ENCODE data around the gene PKLR.
"Not testable (repeated sequence)": the region's sequence is repeated elsewhere in the genome, so short reads cannot be mapped to it uniquely, and the experiment has no call there.

The PKLR gene

DNA sequence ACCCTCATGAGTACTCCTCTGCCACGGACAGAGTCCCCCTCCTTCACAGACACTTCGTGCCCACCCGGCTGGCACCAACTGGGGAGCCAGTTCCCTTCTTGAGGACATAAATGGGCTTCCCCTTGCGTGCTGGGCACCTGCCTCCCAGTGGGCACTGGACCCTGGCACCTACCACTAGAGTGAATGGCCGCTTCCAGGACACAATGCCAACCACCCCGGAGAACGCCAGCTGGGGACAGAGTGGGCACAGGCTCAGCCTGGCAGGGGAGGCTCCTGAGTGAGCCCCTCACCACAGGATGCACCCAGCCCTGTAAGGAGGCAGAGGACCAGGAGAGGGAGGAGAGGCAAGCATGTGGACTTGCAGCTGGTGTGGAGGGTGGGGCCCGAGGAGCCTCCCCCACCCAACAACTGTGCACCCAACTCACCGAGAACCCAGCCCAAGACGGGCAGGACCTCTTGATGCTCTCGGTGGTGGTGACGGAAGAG is 47.0 kb downstream of the PKLR start:
- no peak for DNase-seq

DNA sequence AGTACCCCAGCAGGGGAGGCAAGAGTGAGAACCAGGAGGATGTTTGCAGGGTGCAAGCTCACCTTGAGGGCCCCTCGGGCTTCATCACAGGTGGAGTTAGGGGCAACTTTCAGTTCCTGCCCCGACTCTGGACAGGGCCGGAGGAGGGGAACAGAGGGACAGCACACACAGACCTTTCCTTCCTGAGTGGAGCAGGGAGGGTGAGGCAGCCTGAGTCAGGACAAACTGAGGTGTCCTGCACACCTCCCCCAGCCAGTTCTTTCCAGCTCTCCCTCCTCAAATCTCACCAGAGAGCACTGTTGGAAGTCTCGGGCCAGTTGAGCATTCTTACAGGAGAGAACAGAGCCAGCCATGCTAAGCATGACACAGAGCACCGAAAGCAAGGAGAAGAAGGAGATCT is 47.4 kb downstream of the PKLR start:
- DNase-seq, result no peak

DNA sequence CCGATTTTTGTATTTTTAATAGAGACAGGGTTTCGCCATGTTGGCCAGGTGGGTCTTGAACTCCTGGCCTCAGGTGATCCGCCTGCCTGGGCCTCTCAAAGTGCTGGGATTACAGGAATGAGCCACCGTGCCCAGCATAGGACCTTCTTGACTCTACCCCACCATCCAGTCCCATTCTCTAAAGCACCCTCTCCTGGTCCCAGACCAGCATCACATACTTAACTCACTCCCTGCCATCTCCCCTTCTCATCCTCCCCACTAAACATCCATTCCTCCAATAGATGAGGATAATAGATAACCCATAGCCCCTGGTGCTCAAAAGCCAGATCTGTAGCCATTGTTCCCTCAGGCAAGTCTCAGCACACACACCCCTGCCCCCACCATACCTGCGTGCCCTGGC is 48.0 kb downstream of the PKLR start:
- no peak for DNase-seq

DNA sequence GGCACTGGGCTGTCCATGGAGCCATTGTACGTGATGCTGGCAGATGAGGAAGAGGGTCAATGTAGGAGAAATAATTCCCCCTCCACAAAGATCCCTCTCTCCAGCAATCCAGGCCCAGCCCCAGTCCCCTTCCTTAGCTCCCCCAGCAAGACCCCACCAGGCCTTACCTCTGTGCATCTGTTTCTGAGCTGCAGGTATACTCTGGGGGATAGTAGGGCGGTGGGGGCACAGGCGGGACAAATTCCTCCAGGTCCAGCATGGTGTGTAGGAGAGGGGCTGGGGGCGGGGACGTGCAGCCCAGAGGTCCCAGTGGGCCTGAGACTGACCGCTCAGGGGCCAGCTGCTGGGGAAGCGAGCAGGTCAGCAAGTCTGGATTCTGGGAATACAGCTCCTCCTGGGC is 49.7 kb downstream of the PKLR start:
- no peak for DNase-seq

DNA sequence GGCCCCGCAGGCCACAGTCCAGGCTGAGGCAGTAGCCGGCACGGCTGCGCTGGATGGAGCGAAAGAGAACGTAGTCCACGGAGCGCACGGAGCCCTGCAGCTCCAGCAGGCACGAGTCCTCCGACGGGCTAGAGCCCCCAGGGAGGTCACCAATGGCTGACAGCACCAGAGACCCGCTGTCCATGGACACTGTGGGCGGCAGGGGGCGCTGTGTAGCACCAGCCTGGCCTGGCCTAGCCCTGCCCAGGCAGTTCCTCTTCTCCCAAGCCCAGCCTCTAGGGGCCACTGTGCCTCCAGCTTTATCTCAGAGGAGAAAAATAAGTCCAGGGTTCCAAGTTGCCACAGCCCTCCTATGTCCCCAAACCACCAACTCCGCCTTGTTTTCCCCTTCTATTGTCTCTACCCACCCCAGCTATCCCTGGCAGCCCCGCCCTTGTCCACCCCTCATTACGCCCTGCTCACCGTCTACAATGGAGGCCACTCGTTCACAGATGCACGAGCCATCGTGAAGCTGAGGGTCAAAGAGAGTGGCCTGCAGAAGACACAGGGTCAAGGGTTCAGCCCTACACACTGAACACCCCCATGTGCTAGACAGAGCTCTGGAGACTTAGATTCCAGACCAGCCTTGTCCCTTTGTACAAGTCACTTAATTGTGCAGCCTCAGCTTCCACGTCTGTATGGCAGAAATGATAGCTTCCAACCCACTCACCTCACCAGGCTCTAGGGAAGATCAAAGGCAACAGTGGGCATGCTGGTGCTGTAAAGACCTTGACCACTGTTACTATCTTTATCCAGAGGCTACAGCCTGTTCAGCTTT is 50.4 kb downstream of the PKLR start:
- peak; percentile 79 for DNase-seq

DNA sequence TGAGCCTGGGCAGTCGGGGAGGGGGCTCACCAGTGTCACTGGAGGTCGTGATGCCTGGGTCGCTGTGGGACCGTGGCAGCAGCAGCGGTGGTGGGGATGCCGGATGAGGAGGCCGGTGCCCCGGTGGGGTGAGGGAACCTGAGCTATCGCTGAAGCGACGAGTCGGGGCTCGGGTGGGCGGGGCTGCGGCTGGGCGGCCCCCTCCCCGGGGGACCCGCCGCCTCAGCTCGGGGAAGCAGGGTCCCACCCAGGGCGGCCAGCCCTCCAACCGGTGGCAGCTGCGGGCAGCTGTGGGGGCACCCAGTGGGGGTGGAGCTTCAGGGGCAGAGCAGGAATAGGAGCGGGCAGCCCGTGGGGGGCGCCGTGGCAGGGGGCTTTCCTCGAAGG is 51.0 kb downstream of the PKLR start:
- no peak for DNase-seq

DNA sequence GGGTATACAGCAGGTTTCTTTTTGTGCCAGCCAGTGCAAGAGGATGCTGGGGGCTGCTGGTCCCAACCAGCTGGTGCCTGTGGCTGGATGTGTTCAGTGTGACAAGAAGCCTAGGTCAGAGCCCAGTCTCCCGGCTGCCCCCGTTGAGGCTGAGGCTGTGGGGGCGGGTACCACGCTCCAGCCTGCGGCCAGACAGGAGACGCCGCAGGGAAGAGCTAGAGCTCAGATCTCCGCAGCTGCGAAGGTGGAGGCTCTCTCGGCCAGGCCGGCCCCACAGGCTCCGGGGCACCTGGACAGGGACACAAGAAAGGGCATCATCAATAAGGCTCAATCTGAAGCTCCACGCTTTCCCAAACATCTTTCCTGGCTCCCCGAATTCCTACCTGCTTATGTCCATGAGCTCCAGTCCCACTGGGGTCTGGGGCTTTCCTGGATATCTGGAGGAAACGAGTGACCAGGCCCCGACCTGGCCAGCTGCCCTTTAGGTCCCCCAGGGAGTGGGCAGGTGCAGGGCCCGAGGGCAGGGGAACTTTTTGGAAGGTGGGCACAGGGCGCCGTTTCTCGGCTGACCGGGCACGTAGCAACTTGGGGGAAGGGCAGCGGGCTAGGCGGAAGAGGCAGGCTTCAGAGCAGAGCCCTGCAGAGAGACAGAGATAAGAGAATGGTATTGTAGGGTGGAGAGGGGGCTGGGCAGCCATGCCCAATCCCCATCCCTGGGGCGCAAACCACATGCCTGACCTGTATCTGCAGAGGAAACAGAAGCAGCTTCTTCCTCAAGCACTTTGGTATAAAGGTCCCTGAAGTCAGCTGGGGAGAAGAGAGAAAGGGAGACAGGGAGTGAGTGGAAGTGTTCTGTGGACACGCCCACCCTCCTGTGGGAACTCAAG is 53.3 kb downstream of the PKLR start:
- no peak for DNase-seq

DNA sequence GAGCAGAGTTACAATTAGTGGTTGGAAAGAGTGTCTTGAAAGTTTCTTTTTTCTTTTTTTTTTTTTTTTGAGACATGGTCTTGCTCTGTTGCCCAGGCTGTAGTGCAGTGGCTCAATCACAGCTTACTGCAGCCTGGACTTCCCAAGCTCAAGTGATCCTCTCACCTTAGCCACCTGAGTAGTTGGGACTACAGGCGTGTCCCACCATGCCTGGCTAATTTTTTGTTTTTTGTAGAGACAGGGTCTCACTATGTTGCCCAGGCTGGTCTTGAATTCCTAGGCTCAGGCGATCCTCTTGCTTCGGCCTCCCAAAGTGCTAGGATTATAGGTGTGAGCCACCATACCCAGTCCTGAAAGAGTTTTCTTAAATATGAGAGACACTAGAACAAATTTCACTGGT is 54.4 kb downstream of the PKLR start:
- not testable (repeated sequence) for DNase-seq

DNA sequence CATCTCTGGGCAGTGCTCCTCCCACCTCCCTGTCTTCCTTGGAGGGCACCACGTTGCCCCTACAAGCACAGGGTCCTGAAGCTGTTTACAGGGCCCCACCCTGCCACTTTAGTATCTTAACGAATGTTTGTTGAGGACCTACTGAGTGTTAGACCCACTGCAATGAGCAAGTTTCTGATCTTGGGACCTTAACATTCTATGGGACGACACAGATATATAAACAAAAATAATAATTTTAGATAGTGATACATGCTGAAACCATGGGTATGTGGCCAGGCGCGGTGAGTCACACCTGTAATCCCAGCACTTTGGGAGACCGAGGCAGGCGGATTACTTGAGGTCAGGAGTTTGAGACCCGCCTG is 56.1 kb downstream of the PKLR start:
- no peak for DNase-seq

DNA sequence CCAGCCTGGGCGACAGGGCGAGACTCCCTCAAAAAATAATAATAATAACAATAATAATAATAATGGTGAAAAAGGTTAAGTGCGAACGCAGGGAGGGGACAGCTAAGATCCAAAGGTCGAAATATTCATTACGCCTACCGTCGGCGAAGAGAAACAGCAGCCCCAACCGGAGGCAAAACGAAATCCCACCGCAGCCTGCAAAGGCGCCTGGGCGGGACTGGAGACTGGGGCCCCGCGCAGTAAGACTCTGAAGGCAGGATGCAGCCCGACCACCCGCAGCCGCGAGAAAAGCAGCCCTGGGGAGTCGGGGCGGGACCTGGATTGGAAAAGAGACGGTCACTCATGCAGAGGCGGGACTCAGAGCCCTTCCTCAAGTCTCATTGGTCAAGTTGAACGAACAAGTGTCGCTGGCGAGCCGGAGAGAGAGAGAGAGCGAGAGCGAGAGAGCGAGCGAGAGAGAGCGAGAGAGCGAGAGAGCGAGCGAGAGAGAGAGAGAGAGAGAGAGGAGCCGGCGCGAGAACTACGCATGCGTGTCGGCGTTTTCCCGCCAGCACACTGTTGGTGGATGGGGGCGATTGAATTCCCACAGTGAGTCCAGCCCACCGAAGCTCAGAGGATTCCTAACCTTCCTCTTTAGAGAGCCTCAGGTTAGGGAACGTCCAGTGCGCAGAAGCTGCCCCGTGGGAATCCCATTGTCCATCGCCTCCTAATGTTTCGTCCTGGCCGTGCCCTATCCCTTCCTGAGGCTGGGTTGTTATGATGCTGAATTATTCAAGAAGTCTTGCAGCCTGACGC is 56.7 kb downstream of the PKLR start:
- DNase-seq, result peak; percentile 99

DNA sequence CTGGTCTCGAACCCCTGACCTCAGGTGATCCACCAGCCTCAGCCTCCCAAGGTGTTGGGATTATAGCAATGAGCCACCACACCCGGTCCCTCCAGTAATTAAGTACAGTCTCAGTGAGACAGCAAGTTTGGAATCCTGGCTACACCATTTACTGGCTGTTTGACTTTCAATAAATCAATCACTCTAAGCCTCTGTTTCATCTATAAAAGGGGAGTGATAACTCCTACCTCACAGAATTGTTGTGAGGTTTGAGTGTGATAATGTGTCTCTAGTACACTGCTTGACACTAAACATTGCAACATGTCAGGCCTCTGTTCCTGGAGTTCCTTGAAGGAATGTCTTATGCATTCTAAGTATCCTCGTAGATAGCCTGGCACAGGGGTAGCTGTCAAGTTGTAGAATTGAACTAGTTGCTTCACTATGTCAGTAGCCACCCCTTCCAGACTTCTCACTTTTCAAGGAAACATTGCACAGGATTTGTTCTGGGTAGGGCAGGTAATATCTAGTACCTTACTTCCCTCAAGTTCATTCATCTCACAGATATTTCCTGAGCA is 58.4 kb downstream of the PKLR start:
- DNase-seq, result no peak

DNA sequence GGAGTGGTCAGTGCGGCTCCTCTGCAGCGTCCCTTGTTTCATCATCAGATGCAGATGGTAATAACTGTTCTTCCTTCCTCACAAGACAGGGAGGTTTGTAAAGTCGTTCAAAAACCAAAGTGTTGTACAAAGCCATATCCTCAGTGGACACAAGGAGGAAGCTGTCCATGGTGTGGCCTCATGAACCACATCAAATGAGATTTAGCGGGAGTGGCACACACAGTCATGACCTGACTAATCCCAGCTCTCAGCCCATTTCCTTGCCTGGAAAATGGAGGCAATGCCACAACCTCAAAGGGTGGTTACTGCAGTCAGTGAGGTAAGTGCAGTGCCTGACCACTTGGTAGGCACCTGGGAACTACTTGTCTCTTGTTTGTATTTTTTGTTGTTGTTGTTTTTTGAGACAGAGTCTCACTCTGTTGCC is 59.4 kb downstream of the PKLR start:
- DNase-seq, result no peak

DNA sequence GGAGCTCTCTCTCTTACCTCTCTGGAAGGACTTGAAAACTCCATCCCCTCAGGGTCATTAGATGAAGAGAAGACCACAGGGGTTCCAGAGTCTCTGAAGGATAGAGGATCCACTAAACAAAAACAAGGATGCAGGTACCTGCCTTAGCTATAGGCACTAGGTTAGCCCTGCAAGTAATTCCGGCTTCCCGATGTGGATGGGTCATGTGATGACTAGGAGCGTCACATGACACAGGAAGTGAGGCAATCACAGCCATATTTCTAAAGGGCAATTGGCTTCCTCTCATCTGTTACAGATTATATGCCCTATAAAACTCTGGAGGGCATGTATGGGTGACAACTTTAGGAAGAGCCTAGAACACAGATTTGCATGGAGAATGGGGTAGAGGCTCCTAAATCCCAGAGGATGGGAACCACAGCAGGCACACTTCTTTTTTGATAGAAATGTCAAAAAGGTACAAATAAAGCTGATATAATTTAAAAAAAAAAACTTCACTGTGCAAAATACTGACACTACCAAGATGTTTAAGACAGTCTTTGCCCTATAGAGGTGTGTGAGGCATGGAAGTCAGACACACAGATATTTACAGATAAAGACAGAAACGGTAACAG is 60.1 kb downstream of the PKLR start:
- DNase-seq, result no peak

Data from SIG-M5 (cell line).